ENCODE data around the gene TM4SF5.

TM4SF5 gene

GRCh38 chr17:4753392-4753791 lies 18.3 kb upstream of the TM4SF5 start:
- no peaks in the 10 kb centered on the region for H3K27me3 ChIP-seq (ENCODE audit: control insufficient read depth, insufficient read depth, low read length)
- H3K4me3 ChIP-seq (ENCODE audit: low read depth, low read length), result no peak overlapping the region
- no peak for TF ChIP-seq CTCF (IDR thresholded peaks at IDR 0.05)
- H3K27ac ChIP-seq, result no peak overlapping the region
- H3K36me3 ChIP-seq (ENCODE audit: control insufficient read depth, insufficient read depth, low read length), result no peaks in the 10 kb centered on the region
- no peak overlapping the region for H3K9ac ChIP-seq
- no peaks in the 10 kb centered on the region for H3K9me3 ChIP-seq (ENCODE audit: control insufficient read depth, low read length)
- H2AFZ ChIP-seq, result no peak overlapping the region
- no peaks in the 10 kb centered on the region for H3K4me1 ChIP-seq
- no peak overlapping the region for H3K4me2 ChIP-seq (ENCODE audit: low read length)
- H3K79me2 ChIP-seq, result no peaks in the 10 kb centered on the region

GRCh38 chr17:4759776-4760236 lies 11.9 kb upstream of the TM4SF5 start:
- no peak for TF ChIP-seq CTCF (IDR thresholded peaks at IDR 0.05)

GRCh38 chr17:4764595-4764994 lies 7.1 kb upstream of the TM4SF5 start:
- TF ChIP-seq CTCF (IDR thresholded peaks at IDR 0.05), result no peak
- no peak overlapping the region for H3K27ac ChIP-seq
- no peaks in the 10 kb centered on the region for H3K9me3 ChIP-seq (ENCODE audit: control insufficient read depth, low read length)

More at GRCh38 chr17:4759776-4760236, 11.9 kb upstream of the TM4SF5 start:
- Histone ChIP-seq H3K36me3 (ENCODE audit: control insufficient read depth, insufficient read depth, low read length) (no peaks in the 10 kb centered on the region), H3K79me2 (no peaks in the 10 kb centered on the region), H3K27ac (no peak overlapping the region), H3K27me3 (ENCODE audit: control insufficient read depth, insufficient read depth, low read length) (no peaks in the 10 kb centered on the region), H3K4me1 (no peaks in the 10 kb centered on the region), H3K9ac (no peak overlapping the region), H2AFZ (no peak overlapping the region), H3K4me3 (ENCODE audit: low read depth, low read length) (no peak overlapping the region), H3K4me2 (ENCODE audit: low read length) (no peak overlapping the region), H3K9me3 (ENCODE audit: control insufficient read depth, low read length) (no peaks in the 10 kb centered on the region)

GRCh38 chr17:4766201-4766600 lies 5.5 kb upstream of the TM4SF5 start:
- H3K27me3 ChIP-seq (ENCODE audit: control insufficient read depth, insufficient read depth, low read length), result no peaks in the 10 kb centered on the region
- no peak overlapping the region for H3K27ac ChIP-seq
- no peak for TF ChIP-seq CTCF (IDR thresholded peaks at IDR 0.05)
- H3K4me3 ChIP-seq (ENCODE audit: low read depth, low read length), result no peak overlapping the region
- no peak overlapping the region for H2AFZ ChIP-seq
- H3K4me2 ChIP-seq (ENCODE audit: low read length), result no peak overlapping the region
- H3K36me3 ChIP-seq (ENCODE audit: control insufficient read depth, insufficient read depth, low read length), result no peaks in the 10 kb centered on the region
- H3K9me3 ChIP-seq (ENCODE audit: control insufficient read depth, low read length), result no peaks in the 10 kb centered on the region
- H3K4me1 ChIP-seq, result peaks cover under 1% of the 10 kb centered on the region
- no peaks in the 10 kb centered on the region for H3K79me2 ChIP-seq
- H3K9ac ChIP-seq, result no peak overlapping the region

More at GRCh38 chr17:4764595-4764994, 7.1 kb upstream of the TM4SF5 start:
- Histone ChIP-seq H3K4me2 (ENCODE audit: low read length) (no peak overlapping the region), H3K4me1 (no peaks in the 10 kb centered on the region), H2AFZ (no peak overlapping the region), H3K79me2 (no peaks in the 10 kb centered on the region), H3K36me3 (ENCODE audit: control insufficient read depth, insufficient read depth, low read length) (no peaks in the 10 kb centered on the region), H3K4me3 (ENCODE audit: low read depth, low read length) (no peak overlapping the region), H3K9ac (no peak overlapping the region), H3K27me3 (ENCODE audit: control insufficient read depth, insufficient read depth, low read length) (no peaks in the 10 kb centered on the region)

GRCh38 chr17:4766723-4767122 lies 5.0 kb upstream of the TM4SF5 start:
- Histone ChIP-seq H3K27ac (no peak overlapping the region), H3K9ac (no peak overlapping the region), H3K27me3 (ENCODE audit: control insufficient read depth, insufficient read depth, low read length) (no peaks in the 10 kb centered on the region), H3K9me3 (ENCODE audit: control insufficient read depth, low read length) (no peaks in the 10 kb centered on the region), H3K36me3 (ENCODE audit: control insufficient read depth, insufficient read depth, low read length) (no peaks in the 10 kb centered on the region), H3K4me3 (ENCODE audit: low read depth, low read length) (no peak overlapping the region), H3K79me2 (no peaks in the 10 kb centered on the region), H3K4me1 (peaks cover 6% of the 10 kb centered on the region), H3K4me2 (ENCODE audit: low read length) (no peak overlapping the region), H2AFZ (no peak overlapping the region)
- no peak for TF ChIP-seq CTCF (IDR thresholded peaks at IDR 0.05)

Measured in parathyroid adenoma (tissue), 2 donors.